GM12875 (cell line): Measurements from ENCODE around the gene LHFPL3.

Experiments
- H3K4me3 ChIP-seq: one replicate; pipeline ENCODE4 v1.5.1; 2011; ENCODE audit warnings: low read depth, low read length, control low read depth
- TF ChIP-seq, protein P1 (sequence below): IDR thresholded peaks from 2 replicates; pipeline ENCODE4 v1.5.1; 2011; ENCODE audit warnings: low read depth, mild to moderate bottlenecking, control low read depth, inconsistent platforms, low read length, moderate library complexity, borderline replicate concordance; ENCODE audit not compliant: insufficient read depth

LHFPL3 gene

DNA sequence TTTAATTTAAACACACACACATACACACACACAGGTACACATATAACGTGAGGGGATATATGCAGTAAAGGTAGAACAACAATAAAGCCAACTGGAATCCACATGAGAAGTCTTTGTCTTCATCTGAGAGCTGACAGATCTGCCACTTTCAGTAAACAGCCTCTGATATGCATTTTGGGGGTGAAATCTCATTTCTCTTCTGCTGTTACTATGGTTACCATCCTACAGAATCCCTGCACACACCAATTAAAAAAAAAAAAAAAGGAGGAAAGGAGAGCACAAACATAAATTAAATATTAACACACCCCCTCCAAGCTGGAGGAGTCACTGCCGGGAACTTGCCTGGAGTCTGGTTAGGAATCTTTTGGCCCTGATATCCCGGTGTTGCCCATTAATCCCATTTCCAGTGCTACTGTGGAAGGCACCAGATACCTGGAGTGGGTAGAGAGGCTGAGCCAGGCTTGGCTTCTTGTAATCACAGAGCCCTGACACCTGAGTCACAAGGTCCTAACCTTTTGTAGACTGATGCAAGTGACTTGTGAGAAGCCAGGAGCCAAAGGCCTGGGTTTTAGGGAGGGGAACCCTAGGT is 169.1 kb downstream of the LHFPL3 start:
- no peak overlapping the region for H3K4me3 ChIP-seq
- TF ChIP-seq, protein P1, sequence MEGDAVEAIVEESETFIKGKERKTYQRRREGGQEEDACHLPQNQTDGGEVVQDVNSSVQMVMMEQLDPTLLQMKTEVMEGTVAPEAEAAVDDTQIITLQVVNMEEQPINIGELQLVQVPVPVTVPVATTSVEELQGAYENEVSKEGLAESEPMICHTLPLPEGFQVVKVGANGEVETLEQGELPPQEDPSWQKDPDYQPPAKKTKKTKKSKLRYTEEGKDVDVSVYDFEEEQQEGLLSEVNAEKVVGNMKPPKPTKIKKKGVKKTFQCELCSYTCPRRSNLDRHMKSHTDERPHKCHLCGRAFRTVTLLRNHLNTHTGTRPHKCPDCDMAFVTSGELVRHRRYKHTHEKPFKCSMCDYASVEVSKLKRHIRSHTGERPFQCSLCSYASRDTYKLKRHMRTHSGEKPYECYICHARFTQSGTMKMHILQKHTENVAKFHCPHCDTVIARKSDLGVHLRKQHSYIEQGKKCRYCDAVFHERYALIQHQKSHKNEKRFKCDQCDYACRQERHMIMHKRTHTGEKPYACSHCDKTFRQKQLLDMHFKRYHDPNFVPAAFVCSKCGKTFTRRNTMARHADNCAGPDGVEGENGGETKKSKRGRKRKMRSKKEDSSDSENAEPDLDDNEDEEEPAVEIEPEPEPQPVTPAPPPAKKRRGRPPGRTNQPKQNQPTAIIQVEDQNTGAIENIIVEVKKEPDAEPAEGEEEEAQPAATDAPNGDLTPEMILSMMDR = no peak

DNA sequence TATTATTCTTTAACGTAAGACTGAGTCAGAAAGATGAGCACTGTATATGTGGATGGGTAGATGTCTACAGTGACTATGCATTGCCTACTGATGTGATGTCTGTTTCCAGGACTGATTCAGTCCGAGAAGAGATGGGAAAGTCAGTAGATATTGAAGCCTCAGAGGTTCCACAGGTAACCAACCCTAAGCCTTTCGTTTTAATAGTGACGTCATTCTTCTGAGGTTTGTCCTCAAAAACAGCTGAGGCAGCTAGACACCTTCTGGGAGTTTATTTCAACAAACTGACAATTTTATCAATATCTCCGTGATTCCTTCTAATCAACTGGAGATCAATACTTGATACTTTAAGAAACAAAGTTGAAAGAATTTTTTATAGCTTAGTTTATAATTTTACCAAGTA is 171.6 kb downstream of the LHFPL3 start:
- TF ChIP-seq, protein P1 = no peak
- no peak overlapping the region for H3K4me3 ChIP-seq

DNA sequence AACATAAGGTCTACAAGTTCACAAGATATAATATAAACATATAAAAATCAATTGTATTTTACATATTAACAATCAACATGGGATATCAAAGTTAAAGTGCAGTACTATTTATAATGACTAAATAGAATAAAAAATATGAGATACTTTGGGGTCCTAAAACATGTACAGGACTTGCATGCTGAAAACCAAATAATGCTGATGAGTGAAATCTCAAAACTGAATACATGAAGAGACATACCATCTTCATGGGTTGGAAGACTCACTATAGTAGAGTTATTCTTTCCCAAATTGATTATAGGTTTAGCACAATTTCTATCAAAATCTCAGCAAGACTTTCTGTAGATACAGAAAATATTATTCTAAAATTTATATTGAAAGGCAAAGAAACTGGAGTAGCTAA is 181.5 kb downstream of the LHFPL3 start:
- TF ChIP-seq, protein P1 = no peak
- no peak overlapping the region for H3K4me3 ChIP-seq

DNA sequence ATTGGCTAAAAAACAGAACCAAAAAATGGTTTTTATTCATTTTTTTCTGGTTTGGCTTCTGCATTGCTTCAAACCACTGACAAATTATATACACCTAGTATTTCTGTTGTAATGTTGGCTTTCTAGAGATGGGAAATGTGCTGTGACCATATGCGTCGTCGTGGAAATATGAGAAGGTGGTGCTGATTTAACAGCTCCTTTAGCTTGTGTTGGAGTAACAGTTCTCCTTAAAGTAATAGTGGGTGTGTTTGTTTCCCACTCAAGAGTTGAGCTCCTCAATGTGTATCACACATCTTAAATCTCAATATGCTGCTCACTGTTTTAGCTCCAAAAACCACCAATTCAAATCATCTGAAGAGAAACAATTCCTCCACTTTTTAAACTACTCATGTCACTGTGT is 196.4 kb downstream of the LHFPL3 start:
- TF ChIP-seq, protein P1 = no peak
- H3K4me3 ChIP-seq = no peak overlapping the region

DNA sequence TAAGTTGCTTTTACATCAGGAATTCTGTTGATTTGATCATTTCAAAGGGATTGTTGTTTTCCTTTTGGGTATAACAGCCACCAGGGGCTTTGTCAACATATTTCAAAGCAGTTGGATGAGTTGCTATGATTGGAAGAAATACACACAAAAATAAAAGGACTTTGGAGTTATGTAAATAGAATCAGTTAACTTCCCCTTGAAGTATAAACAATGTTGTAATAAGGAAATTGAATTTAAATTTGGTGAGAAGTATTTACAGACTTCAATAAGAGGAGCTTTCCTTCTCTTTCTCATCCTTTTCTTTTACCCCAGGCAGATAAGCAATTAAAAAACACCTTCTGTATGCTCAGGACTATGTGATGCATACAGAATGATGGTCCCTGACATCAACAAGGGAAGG is 199.7 kb downstream of the LHFPL3 start:
- no peak overlapping the region for H3K4me3 ChIP-seq
- TF ChIP-seq, protein P1 = no peak

DNA sequence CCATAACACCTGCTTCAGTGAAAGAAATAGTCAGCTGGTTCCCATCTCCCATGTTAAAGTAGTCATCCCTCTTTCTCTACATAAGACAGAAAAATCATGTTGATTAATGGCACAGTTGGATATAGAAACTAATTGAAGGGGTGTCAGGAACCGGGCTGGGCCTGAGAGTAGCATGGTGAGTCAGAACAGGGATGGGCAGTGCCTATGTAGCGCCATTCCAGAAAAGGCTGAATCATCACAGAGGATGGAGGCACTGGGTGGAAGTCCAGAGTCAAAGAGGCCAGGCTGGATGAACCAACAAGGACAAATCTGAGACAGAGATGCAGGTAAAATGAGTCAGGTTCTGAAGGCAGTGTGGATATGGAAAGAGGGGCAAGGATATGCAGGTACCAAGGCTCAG is 201.2 kb downstream of the LHFPL3 start:
- no peak overlapping the region for H3K4me3 ChIP-seq
- TF ChIP-seq, protein P1 = no peak

DNA sequence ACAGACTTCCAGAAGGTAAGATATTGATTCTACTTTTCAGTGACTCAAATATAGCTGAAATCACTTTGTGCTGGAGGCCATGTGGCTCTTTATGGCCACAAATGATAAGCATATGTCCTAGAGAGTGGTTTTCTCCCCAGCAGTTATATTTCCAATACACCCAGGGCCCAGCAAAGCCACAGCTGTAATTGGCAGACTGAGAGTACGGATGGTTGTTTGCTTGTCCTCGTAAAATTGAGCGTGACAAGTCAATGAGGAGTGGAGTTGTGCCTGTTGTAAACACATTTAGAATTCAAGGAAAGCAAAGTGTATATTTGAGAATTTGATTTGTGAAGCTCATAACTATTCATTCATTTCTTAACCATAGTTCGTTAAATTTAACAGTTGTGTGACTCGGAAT is 201.8 kb downstream of the LHFPL3 start:
- no peak overlapping the region for H3K4me3 ChIP-seq
- TF ChIP-seq, protein P1 = no peak
